Hematopoietic multipotent progenitor cell treated with erythropoietin and hydrocortisone succinate and interleukin-3 and kit ligand, for 15 days (in vitro differentiated cells): ENCODE measurements around the gene GRB10.

Experiments
- DNase-seq: peaks from one replicate; pipeline ENCODE4 v3.0.0-alpha.2; 2015; ENCODE audit warnings: low spot score

The GRB10 gene

DNA sequence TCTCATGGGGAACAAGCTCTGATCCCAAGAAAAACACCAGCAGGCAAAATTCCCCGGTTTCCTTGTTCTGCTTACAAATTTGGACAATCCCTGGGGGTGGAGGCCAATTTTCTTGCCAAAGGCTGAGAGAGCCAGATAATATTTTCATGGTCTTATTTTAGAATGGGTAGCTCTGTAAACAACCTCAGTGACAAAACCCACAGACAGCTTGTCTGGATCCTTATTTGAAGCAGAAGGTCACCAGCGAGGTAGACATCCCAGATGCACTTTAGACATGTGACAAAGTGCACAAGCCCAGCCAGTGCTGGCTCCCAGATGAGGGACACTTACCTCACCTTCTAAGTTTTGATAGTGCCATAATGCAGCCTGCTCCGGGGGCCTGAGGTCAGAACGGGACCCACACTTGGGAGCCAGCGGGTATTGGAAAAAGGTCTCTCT is 114.9 kb downstream of the GRB10 start:
- no peak for DNase-seq

DNA sequence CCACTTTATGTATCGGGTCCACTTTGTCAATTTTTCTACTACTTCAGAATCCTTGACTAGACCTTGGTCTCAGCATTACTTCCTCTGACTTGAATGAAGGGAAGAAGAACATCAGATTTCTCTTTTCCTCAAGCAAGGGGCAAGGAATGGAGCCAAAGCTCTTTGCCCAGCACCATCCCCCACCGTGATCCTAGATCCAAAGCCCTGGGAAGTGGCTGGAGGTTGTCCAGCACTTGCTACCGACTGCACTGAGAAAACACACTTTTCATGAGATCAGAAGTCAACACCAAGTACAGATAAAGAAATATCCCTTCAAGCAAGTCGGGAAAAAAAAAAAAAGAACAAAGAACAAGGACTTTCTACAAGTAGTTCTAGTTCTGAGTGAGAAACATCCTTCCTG is 115.4 kb downstream of the GRB10 start:
- DNase-seq: no peak

DNA sequence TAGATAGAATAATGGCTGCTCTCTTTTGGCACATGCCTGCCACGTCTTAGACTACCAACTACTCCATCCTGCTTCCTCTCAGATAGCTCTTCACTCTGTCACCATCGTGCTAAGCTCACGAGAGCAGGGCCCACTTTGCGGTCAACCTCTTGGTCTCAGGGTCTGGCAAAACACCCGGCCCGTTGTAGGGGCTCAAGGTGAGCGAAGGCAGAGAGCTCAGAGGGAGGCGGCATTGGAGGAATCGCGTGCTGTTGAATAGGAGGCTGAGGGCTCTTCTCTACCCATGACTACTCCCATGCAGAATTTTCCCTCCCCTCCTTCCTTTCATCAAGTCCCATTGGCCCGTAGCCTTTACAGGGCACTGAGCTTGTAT is 116.6 kb downstream of the GRB10 start:
- DNase-seq: no peak

DNA sequence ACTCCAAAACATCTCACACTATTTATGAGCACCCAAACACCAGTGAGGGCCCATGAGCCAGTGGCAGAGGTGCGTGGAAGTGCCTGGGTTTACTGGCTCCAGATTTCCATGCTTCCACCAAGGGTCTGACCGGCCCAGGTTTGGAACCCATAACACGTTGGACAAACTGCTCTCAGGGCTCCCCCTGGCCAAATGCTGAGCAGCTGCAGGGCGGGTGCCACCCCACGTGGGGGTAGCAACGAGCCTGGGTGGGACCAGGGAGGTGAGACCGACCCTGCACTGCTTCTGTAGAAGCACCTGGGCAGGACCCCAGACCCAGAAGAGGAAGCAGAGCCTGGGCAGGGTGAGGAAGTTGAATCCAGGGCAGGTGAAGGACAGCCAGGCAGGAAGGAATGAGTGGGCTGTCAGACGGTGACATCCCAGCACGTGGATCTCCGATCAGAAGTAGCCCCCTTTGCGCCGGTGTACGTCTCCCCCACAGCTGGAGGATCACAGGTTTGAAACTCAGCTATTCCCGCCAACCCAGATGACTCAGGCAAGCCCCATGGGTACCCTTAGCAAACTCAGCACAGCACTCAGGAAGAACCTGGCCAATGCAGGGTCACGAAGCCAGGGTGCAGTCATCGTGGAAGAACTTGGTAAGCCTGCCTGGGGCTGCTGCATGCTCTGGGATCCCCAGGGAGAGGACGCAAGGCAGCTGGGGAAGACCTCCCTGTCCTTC is 117.1 kb downstream of the GRB10 start:
- no peak for DNase-seq

DNA sequence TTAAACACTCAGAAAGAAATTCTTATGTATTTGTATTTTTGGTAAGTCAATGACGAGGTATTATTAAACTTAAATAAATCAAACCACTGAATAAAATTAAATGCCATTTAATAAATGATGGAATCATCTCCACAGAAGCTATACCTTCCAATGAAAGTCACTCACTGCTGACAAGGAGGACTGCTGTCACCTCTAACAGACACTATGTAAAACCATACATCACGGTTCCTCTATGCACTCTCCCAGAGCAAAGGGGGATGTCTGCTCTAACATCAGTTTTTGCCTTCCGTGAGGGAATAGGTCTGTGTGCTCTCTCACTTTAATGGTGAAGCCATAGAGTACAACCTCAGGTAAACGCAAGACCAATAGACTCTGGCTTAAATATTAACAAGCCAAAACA is 117.8 kb downstream of the GRB10 start:
- no peak for DNase-seq

DNA sequence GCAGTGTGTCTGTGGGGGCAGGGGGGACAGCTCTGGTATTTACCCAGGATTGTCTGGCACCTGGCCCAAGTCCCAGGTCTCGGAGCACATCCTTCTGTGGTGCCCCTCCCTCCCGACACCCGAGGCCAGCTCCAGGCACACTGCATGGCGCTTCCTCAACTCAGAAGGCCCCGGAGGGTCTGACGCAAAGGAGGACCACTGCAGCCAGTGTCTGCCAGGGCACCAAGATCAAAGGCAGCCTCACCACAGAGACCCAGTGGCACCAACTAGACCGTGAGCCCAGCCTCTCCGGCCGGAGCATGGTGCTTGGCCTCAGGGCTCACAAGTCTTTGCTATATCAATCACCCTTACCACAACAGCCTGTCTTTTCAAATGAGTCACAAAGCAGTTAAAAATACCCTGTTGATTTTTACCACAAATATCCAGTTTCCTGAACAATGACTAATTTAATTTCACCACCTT is 118.2 kb downstream of the GRB10 start:
- no peak for DNase-seq

DNA sequence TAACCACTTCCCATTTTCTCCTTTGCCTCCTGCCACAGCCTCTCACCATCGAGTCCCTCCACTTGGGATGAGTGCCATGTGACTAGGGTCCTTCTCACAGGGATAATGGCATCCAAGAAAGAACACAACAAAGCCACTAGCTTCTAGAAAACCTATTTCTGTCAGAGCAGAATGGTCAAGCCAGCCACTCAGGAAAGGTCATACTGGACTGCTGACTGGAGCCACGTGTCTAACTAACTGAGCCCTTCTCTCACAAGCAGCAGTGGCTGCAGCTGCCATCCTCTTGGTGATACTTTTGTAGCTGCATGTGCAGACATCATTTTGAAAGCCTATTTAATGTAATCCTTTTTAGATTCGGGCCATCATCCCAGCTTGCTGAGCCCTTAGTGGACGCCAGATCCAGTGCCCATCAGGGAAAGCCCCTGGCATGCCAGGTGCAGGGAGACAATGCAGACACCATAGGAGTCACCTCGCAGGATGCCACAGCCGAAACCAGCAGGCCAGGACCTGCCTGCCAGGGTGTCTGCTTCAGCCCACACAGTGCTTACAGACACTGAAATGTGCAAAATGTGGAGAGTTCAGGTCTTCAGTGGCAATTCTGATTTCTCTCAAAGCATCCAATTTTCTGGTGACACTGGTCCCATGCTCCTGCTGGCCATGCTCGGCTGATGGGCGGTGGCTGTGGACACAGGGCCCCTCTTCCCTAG is 119.1 kb downstream of the GRB10 start:
- DNase-seq: no peak

DNA sequence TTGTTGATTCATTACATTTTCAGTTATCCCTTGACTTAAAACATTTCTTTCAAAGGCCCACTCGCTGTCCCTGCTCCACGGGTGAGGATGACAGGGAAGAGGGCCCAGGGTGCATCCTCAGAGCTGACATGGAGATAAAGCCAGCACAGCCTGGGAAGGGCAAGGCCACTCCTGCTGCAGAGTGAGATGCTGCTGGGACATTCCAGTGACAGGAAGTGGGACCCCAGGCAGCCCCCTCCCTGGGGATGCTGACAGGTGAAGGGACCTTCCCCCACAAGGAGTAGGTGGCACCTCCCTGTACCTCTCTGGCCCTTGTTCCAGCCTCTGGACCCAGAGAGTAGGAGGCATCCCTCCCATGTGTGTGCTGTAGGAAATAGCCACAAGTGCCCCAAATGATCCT is 119.7 kb downstream of the GRB10 start:
- DNase-seq: no peak

DNA sequence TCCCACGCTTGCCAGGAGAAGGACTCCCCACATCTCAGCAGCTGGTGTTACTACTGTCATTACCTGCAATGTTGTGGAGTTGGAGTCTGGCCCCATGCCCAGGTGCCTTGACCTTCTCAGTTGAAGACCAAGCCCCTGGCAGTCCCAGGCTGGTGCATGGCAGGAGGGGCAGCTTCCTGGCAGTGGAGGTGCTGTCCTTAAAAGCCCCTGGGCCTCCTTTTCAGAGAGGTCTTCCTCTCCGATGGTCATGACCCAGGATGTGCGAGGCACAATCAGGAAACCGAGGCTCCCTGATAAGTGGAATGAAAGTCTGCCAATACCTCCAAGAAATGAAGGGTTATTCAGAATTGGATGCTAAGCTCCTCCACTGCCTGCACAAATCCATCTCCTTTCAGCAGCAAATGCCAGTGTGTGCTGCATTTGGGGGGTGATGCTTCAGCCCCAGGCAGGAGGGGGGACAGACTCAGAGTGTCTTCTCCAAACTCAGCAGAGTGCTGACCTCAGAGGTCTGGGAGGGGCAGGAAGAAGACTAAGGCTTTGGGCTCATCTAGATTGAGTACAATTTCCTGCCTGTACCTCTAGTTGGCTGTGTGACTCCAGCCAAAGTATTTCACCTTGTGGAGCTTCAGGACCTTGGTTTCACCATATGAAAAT is 120.5 kb downstream of the GRB10 start:
- DNase-seq: no peak

DNA sequence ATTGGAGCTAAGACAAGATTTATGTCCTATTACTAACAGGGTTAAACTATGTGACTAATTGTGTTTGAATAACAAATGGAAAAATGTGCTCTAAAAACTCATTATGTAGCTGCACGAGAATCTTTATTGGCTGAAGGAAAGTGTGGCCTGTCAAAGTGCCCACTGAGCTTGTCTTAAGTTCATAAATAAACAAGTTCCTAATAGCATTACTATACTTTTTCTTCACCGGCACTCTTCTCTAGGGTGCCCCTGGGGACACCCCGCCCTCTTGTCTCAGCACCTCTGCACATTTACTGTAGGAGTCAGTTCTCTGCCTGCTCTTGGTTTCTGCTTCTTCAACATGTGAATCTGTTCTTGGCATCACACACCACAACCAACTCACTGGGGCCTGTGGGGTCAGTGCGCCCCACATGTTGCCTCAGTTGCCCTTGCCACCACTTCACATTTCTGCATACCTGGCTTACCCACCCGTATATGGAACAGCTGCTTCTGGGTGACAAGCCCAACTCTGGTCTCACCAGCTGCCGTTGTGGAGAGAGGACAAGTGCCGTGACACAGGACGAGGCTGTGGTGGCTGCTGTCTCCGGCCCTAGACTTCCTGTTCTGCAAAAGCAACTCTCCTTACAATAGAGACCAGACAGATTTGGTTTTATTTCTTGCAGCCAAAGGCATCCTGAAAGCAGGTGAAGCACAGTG is 121.2 kb downstream of the GRB10 start:
- no peak for DNase-seq

DNA sequence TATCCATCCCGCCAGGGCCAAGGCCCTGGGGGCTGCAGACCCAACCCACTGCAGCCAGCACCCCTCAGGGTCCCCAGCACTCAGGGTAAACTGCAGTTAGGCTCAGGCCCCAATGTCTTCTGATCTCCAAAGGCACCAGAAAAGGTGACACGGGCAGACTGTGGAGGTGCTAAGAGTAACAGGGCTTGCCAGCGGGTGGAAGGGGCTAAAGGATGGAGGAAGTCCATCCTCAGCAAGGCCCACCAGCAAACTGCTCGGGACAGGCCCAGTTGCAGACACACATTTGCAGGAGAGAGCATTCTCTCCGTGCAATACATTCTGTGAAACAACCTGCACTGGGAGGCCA is 121.9 kb downstream of the GRB10 start:
- DNase-seq: no peak

DNA sequence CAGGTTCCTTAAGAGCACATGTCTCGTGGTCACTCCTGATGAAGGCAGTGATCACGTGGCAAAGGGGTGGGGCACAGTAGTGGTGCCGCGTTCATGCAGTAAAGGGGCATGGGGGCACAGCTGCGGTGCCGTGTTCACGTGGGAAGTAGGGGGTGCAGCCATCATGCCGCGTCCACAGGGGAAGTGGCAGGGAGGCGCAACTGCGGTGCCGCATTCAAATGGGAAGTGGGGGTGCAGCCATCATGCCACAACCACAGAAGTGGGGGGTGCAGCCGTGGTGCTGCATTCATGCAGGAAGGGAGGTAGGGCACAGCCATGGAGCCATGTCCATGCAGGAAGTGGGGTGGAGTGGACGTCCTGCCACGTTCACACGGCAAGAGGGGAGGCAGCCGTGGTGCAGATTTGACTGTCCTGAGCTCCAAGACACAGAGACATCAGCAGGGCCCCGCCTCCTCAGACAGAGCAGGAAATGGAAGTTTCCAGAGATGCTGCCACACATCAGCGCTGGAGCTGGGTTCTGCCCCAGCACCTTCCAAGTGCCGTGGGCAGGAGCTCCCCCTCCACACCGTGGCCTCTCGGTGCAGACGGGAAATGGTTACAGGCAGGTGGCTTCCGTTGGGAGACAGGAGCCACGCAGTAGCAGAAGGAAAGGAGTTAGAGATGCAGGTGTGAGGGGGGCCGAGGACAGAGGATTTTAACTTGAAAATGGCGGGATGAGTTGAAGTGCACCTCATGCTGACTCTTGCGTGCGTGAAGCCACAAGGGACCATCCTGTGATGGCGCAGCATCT is 122.5 kb downstream of the GRB10 start:
- DNase-seq: no peak

DNA sequence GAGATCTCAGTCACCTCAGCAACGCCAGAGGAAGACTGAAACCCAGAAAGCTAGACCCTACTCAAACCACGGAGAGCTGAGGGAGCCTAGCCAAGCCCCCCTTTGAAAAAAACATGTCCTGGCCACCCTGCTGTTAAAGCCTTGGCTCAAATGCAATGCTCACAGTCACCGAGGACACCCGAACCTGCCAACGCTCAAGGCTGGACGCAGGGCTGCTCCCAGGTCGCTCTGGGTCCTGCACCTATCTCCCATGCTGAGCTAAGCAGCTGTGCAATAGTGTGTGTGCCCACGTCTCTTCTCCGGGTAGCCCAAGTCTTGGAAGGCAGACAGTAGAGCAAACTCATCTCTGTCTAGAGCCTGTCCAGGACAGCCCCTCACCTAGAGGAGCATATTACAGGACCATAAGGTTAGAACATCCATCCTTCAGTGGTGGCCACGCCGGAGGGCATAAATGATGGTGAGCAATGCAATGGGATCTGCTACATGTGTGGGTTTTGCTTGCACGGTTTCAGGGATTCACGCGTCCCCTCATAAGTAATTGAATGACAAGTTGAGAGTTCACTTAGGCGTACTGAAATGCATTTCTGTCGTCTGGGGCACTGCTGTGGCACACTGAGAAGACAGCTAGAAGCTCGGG is 123.2 kb downstream of the GRB10 start:
- DNase-seq: no peak

DNA sequence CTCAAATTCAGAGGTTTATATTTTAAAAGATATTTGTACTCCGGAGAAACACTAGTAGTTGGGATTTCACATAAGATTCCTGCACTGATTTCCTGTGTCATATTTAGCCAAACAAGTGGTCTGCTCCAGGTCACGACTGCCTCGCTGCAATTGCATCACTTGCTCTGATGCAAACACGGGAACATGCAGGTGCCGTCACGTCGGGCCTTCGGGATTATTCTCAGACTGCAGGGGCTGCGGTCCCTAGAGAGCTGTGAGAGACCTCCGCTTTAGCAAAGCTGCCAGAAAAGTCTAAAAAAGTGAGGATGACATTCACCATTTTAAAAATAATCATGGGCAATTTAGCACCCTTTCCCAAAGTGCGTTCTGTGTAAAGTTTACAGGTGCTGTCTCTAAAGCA is 124.0 kb downstream of the GRB10 start:
- no peak for DNase-seq

DNA sequence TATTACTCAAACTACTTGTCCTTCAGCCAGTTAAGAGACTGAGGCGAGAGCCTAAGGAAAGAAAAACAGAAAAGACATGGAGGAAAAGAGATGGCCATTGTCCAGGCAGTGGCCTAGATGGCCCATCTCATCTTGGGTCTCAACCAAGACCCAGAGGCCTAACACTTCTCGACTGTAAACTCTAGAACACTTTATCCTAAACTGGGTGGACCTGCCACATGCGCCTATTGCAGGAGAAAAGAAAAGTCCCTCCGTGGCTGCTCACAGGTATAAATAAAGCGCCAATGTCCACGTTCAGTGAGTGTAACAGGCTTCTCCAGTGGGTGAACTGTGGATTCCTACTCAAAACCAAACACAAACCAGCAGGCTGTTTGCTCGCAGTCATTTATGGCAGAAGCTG is 124.8 kb downstream of the GRB10 start:
- DNase-seq: no peak

DNA sequence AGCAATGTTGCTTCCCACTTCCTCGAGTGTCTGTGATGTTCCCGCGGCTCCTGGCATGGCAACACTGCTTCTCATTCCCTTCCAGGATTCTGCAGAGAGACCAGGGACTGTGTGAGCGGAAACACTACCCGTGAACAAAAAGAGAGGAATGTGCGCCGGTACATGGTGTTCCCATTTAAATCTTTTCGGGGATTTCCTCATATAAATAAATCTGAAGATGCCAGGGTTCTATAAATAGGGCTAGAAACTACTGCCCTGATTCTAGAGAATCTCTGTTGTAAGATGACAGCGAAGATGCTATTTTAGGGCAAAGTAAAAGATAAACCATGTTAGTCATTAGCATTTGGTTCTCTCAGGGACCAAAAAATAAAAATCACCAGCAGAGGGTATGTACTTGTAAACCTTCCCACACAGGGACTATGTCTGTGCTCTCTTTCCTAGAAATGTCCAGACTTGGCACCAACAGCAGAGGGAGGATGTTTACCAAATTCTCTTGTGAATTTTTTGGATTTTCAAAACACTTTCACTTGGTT is 125.3 kb downstream of the GRB10 start:
- no peak for DNase-seq

DNA sequence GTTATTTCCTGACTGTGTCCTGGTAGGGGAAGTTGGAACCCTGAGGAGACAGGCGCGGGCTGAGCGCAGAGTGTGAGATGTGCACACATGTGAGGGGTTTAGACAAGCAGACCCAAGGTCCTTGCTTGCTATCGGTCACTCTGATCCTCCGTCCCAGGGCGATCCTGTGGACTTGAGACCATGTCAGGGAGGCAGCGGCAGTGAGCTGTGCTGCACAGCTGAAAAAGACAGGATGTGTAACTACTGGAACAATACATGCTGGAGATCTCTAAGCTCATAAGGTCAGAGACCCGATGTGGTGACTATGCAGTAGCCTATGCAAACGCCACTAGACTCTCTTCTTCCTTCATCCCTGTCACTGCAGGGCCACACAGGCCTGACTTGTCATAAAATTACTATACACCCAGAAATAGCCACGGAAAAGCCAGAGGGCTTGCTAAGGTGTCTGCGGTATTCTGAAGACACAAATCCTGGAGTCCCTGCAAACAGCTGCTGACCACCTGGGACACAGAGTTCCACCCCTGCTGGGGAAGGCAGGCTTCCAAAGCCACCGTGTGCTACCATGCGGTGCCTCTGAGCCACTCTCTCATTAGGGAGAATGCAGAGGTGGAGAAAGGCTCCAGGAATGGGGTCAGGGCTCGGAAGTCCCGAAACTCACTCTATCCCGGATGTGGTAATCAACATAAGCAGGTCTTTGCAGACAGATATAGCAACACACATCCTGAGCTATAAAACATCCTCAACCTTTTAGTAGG is 126.4 kb downstream of the GRB10 start:
- DNase-seq: no peak

DNA sequence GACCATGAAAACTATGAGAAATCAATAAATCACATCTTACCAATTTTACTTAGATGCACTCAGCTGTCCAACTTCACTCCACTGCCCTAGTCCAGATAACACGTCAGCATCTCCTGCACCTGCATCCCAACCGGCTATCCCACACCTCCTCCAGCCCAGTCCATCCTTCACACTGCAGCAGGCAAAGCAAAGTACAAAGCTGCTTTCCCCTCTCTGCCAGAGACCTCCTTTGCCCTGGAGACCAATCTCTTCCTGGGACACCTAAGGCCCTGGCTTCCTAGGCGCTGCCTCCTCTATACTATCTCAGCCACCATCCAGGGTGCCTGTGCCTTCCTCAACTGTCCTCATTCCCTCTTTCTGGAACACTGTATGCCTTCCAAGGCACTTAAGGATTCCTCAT is 127.2 kb downstream of the GRB10 start:
- DNase-seq: no peak

DNA sequence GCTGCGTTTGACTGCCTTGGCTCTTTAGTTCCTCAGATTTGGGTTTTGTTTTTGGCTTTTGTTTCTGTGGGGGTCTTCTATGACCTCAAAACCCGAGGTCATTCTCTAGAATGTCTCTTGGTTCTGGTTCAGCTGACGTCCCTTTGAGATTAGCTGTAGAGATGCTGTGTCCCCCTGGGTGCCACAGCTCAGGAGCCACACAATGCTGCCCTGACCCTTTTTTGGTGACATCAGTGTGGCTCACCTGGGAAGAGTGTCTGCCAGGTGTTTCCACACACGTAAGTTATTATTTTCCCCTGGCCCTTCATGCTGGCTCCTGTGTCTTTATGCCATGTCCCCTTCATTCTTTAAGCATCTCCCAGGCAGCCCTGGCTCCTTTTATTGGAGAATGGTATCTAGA is 127.7 kb downstream of the GRB10 start:
- no peak for DNase-seq

DNA sequence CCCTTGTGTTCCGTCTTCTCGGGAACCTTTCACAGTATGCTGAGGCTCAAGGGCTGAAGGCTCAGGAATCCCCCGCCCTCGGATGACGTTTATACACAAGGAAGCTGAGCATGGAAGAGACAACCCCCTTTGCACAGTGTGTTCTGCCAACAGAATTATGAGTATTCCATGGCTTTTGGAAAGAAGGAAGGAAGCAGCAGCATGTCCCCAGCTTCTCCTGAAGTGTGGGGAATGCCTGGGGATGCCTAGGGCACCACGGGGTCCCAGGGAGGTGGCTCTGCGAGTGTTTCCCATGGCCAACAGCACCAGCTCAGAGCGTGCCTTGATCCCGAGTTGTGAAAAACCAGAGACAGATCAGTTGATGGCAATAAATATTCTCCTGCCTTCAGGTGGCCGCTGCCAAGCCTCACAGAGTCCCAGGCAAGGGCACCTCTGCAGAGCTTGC is 128.7 kb downstream of the GRB10 start:
- DNase-seq: no peak
